Measurements from ENCODE around the gene CUBN.
A peak's percentile ranks its signal among the peaks of the same experiment; 100 is the strongest.

The CUBN gene

DNA sequence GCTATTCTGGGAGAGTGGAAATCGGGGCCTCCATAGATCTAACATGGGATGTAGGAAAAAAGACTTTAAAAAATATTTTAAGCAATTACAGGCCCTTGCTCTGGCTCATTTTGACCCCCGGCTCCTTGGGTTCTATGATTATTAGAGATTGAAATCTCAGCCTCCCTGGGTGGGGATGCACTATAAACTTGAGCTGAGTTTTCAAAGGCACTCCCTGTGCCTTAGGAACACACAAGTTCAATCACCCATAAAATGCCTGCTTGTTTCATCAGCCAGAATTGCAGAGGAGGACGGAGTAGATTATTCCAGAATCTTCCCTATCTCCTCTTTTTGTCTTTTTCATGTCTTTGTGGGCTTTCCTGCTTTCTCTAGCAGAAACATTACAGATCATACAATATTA lies 145.4 kb downstream of the CUBN start:
- DNase-seq: no peak

DNA sequence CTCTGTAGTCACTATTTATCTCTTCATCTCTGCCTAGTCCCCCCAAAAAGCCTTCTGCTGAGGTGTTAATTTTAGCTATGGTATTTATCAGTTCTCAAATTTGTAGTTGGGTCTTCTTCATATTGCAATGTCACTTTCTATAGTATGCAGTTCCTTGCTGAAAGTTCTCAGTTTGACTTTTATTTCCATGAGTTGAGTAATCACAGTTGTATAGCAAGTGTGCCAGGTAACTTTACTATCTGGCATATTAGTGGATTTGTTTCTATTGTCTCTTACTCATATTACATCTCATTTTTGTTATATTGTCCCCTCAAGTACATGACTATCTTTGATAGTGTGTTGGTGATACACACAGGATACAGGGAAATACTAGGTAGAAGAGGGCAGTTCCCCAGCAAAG lies 152.8 kb downstream of the CUBN start:
- DNase-seq: no peak

DNA sequence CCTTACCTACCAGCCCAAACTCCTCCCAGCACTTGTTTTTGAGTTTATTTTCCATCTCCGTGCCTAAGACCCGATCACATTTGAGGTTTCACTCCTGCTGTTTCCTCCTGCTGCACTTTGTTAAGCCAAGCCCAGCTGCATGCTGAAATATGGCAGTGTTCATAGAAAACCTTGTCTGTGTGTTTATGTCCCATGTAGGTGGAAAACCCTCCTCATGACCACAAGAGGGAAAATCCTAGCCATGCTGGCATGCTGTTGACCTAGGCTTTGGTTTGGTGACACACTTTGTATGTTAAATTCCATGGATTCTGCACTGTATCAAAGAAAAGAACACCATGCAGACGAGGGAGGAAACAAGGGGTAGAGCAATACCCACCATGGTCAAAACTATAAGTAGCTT lies 154.4 kb downstream of the CUBN start:
- no peak for DNase-seq

- no peak for DNase-seq
Observed at GRCh38 chr10:16968416-16969041, 161.1 kb downstream of the CUBN start.

DNA sequence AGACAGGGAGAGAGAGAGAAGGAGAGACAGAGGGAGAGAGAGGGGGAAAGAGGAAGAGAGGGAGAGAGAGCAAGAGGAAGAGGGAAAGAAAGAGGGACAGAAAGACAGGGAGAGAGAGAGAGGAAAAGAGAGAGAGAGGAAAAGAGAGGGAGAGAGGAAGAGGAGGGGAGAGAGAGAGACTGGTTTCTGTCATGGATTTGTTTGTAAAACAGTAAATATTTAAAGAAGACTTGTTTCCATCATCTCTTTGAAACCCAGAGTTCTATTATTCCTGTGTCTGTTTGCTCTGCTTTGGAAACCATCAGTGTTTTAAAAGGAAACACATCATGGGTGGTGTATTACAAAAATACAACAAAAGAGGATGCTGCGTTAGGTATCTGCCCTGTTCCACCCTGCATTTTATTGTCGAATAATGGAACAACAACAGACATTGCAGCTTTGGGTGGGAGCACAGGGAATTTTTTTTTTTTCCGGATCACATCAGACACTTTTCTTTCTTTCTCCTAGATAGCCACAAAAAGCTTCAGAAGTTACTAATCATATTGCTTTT lies 161.7 kb downstream of the CUBN start:
- no peak for DNase-seq

DNA sequence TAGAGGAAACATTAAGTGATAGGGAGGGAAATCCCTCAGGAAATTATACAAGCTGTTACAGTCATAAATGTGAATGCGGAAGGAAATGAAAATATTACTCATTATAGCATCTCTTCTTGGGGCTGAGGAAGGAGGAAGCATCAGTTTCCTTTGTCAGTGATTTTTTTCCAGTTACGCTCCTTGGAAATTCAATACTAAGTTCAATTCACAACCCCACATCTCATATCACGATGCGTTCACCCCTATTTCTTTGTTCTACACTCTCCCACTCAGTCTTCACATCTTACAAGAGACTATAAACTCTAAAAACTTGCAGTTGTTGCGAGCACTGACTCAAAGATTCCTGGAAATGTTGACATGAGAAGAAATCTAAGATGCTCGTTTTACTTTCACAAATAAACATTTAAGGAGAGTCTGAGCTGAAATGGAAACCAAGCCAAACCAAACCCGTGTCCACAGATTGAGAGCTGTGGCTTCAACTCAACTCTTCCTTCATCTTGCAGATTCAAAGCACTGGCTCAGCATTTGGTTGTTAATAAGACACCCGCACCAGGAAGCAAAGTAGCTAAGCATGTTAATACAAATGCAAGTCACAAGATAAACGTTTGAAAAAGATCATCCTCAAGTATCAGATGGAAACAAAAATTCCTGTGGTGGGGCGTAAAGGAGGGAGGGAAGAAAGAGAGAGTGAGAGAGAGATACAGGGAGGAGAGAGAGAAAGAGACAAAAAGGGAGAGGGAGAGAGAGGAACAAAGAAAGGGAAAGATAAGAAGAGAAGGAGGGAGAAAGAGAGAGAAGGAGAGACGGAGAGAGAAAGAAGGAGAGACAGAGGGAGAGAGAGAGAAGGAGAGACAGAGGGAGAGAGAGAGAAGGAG lies 162.4 kb downstream of the CUBN start:
- DNase-seq: peak; percentile 11

DNA sequence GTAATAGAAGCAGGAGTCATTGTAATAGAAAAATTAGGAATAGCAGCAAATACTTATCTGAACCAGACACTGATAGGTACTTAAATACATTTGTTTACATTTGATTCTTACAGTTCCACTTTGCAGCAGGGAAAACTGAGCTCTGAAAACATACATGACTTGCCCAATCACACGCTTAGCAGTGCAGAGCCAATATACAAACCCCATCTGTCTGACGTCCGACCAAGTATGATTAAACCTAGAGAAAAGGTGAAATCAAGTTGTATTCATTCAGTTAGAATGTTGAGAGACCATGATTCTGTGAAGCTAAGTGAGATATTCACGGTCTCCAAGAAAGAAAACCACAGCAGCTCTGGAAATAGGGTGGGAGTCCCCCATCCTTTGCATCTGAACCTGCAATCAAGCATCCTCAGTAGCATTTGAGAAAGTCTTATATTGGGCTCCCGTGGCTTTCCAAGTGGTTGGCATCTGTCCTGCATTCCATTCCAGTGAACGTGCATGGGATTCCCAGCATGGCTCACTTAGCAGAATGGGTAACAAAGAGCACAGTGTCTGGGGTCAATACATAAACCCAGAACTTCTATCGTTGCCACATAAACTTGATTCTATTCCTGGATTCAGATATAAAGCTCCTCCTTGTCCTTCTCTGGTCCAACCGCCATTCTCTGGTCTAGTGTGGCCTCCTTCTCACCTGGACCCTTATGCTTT lies 163.7 kb downstream of the CUBN start:
- DNase-seq: no peak

DNA sequence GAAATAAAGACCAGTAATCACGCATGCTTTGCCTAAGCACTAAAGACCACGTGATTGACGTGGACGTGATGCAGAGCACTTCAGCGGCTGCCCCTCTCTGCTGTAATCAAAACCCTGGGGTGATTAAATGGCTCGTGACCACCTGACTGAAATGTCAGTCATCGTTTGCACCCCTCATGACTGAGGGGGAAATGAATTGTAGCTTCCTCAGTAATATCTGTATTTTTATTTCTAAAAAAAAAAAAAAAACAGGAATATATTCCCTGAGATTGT lies 164.3 kb downstream of the CUBN start:
- no peak for DNase-seq

DNA sequence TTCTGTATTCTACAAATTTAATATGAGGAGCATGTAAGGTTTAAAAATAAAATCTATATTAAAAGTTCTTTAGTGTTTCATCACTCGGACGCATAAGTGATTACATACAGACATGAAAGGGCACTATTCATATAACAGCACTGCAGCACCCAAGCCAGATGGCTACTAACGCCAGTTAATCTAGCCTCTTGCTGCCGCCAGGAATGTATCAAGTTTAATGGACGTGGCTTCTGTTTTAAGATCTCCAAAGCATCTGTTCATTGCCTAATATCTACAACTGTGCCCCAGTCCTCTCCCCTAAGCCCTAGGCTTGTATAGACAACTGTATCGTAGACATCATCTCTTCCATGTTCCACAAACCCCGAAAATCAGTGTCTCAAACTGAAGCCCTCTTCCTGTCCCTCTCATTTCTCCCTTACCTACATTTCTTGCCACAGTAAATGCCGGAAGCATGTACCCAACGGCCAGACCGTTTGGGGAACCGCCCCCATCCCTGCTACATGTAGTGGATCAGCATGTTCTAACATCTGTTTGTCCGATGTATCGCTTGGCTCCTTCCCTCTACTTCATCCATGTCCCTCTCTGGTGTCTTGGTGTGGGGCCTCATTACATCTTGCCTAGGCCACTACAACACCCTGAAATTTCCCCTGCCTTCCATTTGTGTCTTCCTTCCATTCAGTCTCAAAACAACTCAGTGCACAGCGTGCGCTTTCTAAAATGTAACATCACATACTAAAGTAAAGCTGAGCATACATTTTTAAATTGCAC lies 164.9 kb downstream of the CUBN start:
- DNase-seq: no peak

- DNase-seq: no peak
Observed at GRCh38 chr10:16960551-16960950, 169.1 kb downstream of the CUBN start.

GRCh38 chr10:16957038-16957437 lies 172.6 kb downstream of the CUBN start:
- DNase-seq: no peak

- no peak for DNase-seq
Observed at GRCh38 chr10:16954280-16955030, 175.2 kb downstream of the CUBN start.

- no peak for DNase-seq
Observed at GRCh38 chr10:16953270-16953669, 176.3 kb downstream of the CUBN start.

- DNase-seq: no peak
Observed at GRCh38 chr10:16952610-16953009, 177.0 kb downstream of the CUBN start.

DNA sequence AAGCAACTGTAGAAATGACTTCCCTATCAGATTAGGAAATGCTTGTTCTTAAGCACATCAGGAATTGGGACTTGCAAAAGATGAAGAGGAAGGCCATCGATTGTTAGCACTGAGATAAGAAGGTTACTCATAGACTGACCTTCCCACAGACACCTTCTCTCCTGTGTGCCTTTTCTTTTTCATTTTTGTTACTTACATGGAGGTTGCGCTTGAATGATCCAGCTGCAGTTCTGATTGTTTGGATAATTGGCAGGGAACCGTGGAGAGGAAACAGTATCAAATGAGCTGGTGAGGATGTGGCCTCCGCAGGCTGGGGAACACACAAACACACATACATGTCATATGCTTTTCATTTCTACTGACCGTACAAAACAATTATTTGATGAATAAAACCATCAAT lies 177.5 kb downstream of the CUBN start:
- DNase-seq: no peak

DNA sequence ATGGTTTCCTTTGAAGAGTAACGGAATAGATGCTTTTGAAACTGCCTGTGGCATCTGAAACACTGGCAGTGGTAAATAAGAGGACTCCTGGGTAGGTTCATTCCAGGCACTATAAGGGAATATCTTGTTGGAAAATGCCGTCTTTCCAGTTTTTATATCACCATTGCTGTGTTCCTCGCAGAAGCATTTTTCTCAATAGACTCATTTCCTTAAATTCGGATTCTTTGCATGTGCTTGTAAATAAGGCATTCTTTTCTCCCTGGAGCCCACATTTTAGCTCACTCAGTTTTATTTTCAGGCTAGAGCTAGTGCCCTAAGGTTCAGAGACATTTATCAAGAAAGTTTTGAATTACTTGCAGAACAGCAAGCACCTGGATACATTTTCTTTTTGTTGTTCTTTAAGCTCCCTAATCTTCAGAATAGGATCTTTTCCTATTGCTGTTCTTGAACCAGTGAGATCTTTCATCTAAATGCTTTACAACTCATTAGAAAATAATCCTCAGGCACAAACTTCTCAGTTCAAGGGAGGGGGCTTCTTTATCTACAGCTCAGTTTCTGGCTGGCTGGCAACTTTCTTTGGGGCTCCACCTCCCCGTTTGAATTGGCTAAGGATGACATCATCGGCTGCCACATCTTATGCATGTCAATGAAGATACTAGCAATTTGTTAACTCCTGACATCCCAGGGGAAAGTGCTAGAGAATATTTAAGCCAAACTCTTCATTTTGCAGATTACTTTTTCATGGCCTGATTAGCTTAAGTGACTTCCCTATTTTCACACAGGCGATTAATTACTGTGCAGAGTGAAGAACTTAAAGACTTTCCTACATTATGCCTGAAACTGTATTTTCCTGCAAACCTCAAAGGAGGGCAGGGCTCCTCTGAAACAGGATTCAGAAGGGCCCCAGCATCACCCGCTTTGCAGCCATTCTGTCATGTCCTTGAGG lies 178.7 kb downstream of the CUBN start:
- no peak for DNase-seq

- no peak for DNase-seq
Observed at GRCh38 chr10:16949816-16950215, 179.8 kb downstream of the CUBN start.

DNA sequence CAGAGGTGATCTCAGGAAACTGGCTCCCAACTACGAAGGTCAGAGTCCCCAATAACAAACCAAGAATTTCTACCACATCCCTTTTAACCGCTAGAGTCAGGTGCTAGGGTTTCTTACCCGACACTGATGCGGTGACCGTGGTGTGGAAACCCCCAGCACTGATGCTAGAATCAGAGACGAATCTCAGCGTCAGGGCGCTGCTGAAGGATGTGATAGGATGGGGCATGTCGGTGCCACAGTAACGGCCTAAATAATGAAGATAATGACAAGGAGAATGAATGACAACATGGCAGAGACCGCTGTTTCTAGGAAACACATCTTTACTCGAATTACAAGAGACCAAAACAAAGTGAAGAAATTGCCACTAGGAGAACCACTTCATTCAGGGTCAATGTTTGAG lies 181.2 kb downstream of the CUBN start:
- DNase-seq: peak; percentile 13

DNA sequence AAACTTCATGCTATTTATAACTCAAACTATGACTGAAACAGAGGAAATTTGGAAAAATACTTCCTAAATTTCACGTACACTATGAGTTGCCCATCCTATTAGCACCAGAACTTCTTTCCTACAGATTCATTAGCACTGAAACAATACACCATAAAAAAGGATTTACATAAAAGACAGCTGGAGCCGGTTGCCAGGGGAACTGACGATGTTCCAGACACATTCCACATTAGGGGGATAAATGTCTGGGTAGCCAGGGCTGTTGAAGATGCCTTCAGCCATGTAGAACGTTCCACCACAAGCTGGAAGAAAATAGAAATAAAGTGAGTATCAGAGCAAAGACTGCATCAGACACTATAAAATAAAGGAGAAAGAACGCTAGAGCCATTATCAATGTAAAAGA lies 182.5 kb downstream of the CUBN start:
- no peak for DNase-seq

- DNase-seq: no peak
Observed at GRCh38 chr10:16945593-16945992, 184.0 kb downstream of the CUBN start.

GRCh38 chr10:16944986-16945385 lies 184.6 kb downstream of the CUBN start:
- no peak for DNase-seq
